Hematopoietic multipotent progenitor cell treated with erythropoietin and hydrocortisone succinate and interleukin-3 and kit ligand, for 17 days (in vitro differentiated cells): ENCODE results near the gene WDR45B.
"Not testable (repeated sequence)": the region's sequence is repeated elsewhere in the genome, so short reads cannot be mapped to it uniquely, and the experiment has no call there.

Source experiments
- DNase-seq: peaks from one replicate; pipeline ENCODE4 v3.0.0-alpha.2; 2015; ENCODE audit warnings: low spot score

WDR45B gene

GRCh38 chr17:82582709-82583108, 65.5 kb downstream of the WDR45B start:
- DNase-seq: no peak

GRCh38 chr17:82582213-82582612, 66.0 kb downstream of the WDR45B start:
- no peak for DNase-seq

DNA sequence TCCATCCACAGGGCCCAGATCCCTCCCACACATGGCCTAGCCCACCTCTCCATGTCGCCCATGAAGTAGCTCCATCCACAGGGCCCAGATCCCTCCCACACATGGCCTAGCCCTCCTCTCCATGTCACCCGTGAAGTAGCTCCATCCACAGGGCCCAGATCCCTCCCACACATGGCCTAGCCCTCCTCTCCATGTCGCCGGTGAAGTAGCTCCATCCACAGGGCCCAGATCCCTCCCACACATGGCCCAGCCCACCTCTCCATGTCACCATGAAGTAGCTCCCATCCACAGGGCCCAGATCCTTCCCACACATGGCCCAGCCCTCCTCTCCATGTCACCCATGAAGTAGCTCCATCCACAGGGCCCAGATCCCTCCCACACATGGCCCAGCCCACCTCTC, 68.3 kb downstream of the WDR45B start:
- not testable (repeated sequence) for DNase-seq

GRCh38 chr17:82577300-82577699, 70.9 kb downstream of the WDR45B start:
- DNase-seq: no peak

- DNase-seq: not testable (repeated sequence)
Observed at GRCh38 chr17:82575581-82576221, 72.5 kb downstream of the WDR45B start.

DNA sequence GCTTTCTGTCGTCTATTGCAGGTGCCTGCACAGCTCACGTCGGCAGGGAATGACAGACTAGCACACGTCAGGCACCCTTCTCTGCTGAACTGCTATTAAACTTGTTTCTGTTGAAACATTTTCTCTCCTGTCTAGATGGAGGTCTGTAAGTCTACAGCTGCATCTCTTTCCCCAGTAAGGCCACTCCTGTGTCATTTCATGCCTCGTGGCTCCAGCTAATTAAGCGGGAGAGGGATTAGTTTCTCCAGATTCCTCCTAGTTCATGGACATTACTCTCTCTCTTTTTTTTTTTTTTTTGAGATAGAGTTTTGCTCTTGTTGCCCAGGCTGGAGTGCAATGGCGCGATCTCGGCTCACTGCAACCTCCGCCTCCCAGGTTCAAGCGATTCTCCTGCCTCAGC, 74.2 kb downstream of the WDR45B start:
- DNase-seq: no peak

- DNase-seq: no peak
Observed at GRCh38 chr17:82571855-82572254, 76.4 kb downstream of the WDR45B start.

GRCh38 chr17:82570277-82570676, 78.0 kb downstream of the WDR45B start:
- no peak for DNase-seq

- DNase-seq: no peak
Observed at GRCh38 chr17:82569621-82570020, 78.6 kb downstream of the WDR45B start.

GRCh38 chr17:82568997-82569393, 79.2 kb downstream of the WDR45B start:
- DNase-seq: no peak

DNA sequence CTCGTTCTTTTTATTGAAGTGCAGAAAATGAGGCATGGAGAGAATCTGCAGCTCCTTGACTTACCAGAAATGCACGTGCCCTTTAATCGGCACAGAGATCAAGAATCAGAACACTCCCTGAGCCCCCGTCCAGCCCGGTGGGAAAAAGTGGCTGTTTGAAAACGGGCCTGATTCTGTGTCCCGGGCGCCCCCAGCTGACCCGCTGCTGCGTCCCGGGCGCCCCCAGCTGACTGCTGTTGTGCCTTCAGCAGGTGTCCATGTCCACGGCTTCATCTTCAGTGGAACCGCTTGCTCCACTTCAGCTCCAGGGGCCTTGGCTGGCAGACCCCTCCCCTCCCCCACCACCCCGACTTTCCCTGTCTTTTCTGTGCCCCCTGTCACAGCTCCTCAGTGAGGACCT, 81.0 kb downstream of the WDR45B start:
- DNase-seq: no peak

- no peak for DNase-seq
Observed at GRCh38 chr17:82566129-82566960, 81.9 kb downstream of the WDR45B start.

GRCh38 chr17:82565551-82565950, 82.7 kb downstream of the WDR45B start:
- DNase-seq: no peak
